Hematopoietic multipotent progenitor cell treated with erythropoietin and hydrocortisone succinate and interleukin-3 and kit ligand, for 4 days (in vitro differentiated cells): Measurements from ENCODE around the gene ITM2C.

Experiments
- DNase-seq: peaks from one replicate; pipeline ENCODE4 v3.0.0-alpha.2; 2015

ITM2C gene

GRCh38 chr2:230873661-230874401 lies 9.1 kb downstream of the ITM2C start:
- DNase-seq: no peak

- DNase-seq: no peak
Measured at GRCh38 chr2:230874456-230874855, 9.7 kb downstream of the ITM2C start.

GRCh38 chr2:230874876-230875275 lies 10.1 kb downstream of the ITM2C start:
- DNase-seq: no peak

GRCh38 chr2:230875347-230876315 lies 10.9 kb downstream of the ITM2C start:
- no peak for DNase-seq

- no peak for DNase-seq
Measured at GRCh38 chr2:230877116-230877758, 12.5 kb downstream of the ITM2C start.

GRCh38 chr2:230877759-230878598 lies 13.2 kb downstream of the ITM2C start:
- peak; percentile 82 for DNase-seq

- DNase-seq: no peak
Measured at GRCh38 chr2:230878599-230879188, 14.0 kb downstream of the ITM2C start.

- DNase-seq: no peak
Measured at GRCh38 chr2:230879271-230879882, 14.6 kb downstream of the ITM2C start.

GRCh38 chr2:230879891-230880290 lies 15.1 kb downstream of the ITM2C start:
- no peak for DNase-seq

- no peak for DNase-seq
Measured at GRCh38 chr2:230881840-230882239, 17.1 kb downstream of the ITM2C start.

GRCh38 chr2:230885463-230886130 lies 20.9 kb downstream of the ITM2C start:
- peak; percentile 87 for DNase-seq

GRCh38 chr2:230886206-230886605 lies 21.5 kb downstream of the ITM2C start:
- no peak for DNase-seq

- DNase-seq: no peak
Measured at GRCh38 chr2:230886671-230887071, 21.9 kb downstream of the ITM2C start.

- no peak for DNase-seq
Measured at GRCh38 chr2:230887342-230887741, 22.6 kb downstream of the ITM2C start.

GRCh38 chr2:230888824-230889400 lies 24.2 kb downstream of the ITM2C start:
- no peak for DNase-seq

GRCh38 chr2:230889911-230890601 lies 25.3 kb downstream of the ITM2C start:
- no peak for DNase-seq

GRCh38 chr2:230890646-230891045 lies 25.9 kb downstream of the ITM2C start:
- no peak for DNase-seq

- no peak for DNase-seq
Measured at GRCh38 chr2:230891064-230891463, 26.3 kb downstream of the ITM2C start.

GRCh38 chr2:230891509-230891908 lies 26.8 kb downstream of the ITM2C start:
- DNase-seq: no peak

- no peak for DNase-seq
Measured at GRCh38 chr2:230893338-230893737, 28.6 kb downstream of the ITM2C start.
